ENCODE data around the gene HSD11B1L. TPM values are rescaled to one million over a fixed set of nuclear protein-coding genes. Genes with fewer than 3 reads are reported as not detected.
"Not testable (repeated sequence)": the region's sequence is repeated elsewhere in the genome, so short reads cannot be mapped to it uniquely, and the experiment has no call there.

HSD11B1L gene
- total RNA-seq, 1 donor from 2014 or later: 2.8 TPM

DNA sequence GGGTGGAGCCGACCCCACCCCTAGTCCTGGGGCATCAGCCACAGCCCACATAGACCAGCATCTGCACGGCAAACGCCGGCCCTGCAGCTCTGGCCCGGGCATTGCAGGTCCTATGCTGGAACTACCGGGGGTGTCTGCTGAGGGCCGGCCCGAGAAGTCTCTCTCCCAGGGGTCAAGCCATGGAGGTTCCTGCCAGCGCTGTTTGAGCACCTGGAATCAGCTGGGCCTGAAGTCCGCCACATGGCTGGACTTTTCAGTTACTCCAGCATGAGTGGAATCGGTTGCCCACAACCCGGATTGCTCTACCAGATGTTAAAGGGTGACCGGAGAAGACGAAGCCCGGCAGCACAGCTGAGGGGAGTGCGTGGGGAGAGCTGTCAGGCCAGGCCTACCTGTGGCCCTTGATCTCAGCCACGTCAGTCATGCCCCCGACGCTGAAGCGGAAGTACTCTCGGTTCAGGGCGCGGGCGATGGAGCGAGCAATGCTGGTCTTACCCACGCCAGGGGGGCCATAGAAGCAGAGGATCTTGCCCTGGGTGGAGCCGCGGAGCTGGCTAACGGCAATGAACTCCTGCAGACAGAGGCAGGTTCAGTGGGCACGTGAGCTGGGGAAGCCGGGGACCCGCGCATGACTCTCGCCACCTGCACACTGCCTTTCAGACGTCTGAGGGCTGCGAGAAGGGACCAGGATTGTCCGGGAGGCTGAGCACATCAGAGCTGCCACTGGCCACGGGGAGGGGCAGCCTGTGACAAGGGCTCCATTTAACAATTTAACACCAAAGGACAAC is 18.0 kb downstream of the HSD11B1L start:
- no peak for DNase-seq (ENCODE audit: low spot score)

- DNase-seq (ENCODE audit: low spot score): no peak
Measured at GRCh38 chr19:5700455-5701092, 19.7 kb downstream of the HSD11B1L start.

DNA sequence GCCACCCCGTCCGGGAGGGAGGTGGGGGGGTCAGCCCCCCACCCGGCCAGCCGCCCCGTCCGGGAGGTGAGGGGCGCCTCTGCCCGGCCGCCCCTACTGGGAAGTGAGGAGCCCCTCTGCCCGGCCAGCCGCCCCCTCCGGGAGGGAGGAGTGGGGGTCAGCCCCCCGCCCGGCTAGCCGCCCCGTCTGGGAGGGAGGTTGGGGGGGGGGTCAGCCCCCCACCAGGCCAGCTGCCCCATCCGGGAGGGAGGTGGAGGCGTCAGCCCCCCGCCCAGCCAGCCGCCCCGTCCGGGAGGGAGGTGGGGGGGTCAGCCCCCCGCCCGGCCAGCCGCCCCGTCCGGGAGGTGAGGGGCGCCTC is 21.2 kb downstream of the HSD11B1L start:
- not testable (repeated sequence) for DNase-seq (ENCODE audit: low spot score)

DNA sequence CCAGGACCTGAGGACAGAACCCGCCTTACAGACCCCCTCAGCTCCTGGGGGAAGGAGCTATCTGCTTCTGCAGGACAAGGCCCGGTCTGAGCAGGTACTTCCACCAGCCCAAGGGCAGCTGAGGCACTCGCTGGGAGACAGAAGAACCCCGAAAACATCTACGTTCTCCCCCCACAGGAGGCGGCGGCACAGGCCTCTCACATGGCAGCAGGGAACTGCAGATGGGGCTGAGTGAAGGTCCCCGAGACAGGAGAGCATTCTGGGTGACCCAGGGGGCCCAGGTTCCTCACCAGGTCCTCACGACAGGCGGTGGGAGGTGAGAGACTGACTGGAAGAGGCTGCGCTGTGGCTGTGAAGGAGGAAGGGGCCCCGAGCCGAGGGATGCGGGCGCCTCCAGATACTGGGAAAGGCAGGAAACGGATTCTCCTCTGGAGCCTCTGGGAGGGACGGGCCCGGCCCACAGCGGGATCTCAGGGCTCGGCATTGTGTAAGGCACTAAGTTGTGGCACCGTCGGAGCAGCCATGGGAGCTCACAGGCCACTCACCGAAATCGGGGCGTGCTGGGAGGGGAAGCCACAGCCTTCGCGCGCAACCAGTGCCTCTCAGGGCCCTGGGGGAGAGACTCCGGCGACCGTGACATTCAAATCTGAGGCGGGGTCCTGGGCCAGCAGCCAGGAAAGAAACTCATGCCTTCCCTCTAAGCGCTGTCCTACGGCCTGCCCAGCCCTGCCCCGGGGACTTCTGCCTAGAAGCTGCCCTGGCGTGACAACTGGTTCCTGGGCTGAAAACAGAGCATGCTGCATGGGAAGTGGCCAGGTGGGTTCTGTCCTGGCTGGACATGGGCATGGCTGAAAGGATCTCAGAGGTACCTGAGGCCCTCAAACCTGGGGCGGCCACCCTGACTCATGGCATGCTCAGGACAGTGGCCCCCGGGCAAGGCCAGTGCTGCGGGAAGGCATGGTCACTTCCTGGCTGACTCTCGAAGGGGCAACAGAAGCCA is 23.3 kb downstream of the HSD11B1L start:
- no peak for DNase-seq (ENCODE audit: low spot score)

DNA sequence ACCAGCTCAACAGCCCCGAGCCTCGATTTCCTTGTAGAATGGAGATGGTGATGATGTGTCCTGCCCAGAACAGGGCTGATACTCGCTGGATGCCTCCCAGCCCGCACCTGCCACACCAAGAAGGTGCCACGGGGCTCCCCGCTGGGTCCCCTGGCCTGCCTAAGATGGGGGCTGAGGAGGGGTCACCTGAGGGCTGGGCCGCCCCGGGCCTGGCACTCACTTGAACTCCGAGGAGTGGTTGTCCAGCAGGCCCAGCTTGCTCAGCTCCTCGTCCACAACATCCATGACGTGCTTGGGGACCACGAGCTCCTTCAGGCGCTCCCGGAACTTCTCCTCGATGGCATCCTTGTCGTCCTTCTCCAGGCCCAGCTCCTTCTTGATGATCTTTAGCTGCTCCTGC is 24.7 kb downstream of the HSD11B1L start:
- no peak for DNase-seq (ENCODE audit: low spot score)

DNA sequence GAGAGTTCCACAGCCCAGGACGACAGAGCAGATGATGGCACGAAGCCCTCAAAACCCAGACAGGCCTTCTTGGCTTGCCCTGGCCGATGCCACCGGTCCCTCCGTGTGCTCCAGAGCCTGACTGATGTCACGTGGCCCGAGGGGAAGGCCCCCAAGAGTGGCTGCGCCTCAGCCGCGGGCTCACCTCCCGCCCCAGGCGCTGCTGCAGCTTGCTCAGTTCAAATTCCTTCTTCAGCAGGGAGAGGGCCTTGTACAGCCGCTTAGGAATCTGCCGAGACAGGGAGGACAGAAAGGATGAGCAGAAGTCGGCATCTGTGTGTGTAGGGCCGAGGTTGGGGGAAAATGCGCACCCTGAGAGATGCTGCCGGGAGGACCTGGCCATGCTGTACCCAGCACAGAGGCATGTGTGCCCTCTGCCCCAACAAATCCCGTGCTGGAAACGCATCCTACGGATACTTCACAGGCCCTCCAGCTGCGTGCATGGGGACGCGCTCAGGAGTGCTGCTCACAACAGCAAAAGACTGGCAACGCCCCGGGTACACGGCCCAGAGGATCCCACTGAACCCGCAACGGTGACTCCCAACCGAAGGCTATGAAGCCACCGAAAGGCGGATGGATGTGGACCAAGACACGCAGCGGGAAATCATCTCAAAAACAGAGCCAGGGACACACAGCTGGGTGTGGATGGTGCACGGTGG is 26.2 kb downstream of the HSD11B1L start:
- DNase-seq (ENCODE audit: low spot score): no peak

- no peak for DNase-seq (ENCODE audit: low spot score)
Measured at GRCh38 chr19:5707576-5708575, 27.0 kb downstream of the HSD11B1L start.

DNA sequence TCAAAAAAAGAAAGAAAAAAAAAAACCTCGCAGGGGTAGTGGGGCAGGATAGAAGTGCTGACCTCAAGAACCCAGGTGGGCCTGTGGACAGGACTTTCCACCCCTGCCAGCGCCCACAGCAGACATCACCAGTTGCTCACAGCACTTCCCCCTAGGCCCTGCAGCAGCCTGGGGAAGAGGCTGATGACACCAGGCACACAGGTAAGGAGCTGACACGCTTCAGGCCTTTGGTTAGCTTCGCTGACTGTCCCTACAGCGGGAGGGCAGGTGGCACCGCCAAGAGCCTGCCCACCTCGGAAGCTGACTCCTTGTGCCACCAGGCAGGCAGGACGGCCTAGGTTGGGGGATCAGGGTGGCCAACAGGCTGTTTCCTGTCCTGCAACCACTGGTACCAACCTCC is 30.2 kb downstream of the HSD11B1L start:
- no peak for DNase-seq (ENCODE audit: low spot score)

GRCh38 chr19:5711713-5712161 is 30.9 kb downstream of the HSD11B1L start:
- DNase-seq (ENCODE audit: low spot score): no peak

DNA sequence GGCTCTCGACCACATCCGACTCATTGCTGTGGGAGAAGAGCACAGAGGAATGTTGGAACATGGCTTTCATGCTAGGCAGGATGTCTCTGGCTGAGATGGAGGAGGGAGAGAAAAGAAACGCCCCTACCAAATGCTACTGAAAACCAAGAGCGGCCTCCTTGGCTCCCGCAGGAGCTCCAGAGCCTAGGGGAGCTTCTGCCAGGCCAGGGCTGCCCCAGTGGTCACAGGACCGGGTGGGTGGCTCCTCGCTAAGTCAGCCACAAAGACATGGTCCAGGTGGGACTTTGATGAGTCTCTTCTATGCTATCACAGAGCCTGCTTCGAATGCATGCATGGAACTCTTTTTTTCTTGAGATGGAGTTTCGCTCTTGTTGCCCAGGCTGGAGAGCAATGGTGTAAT is 32.4 kb downstream of the HSD11B1L start:
- DNase-seq (ENCODE audit: low spot score): no peak

GRCh38 chr19:5714816-5715215 is 34.0 kb downstream of the HSD11B1L start:
- no peak for DNase-seq (ENCODE audit: low spot score)

GRCh38 chr19:5717215-5717935 is 36.5 kb downstream of the HSD11B1L start:
- DNase-seq (ENCODE audit: low spot score): no peak

- no peak for DNase-seq (ENCODE audit: low spot score)
Measured at GRCh38 chr19:5718037-5718578, 37.3 kb downstream of the HSD11B1L start.

DNA sequence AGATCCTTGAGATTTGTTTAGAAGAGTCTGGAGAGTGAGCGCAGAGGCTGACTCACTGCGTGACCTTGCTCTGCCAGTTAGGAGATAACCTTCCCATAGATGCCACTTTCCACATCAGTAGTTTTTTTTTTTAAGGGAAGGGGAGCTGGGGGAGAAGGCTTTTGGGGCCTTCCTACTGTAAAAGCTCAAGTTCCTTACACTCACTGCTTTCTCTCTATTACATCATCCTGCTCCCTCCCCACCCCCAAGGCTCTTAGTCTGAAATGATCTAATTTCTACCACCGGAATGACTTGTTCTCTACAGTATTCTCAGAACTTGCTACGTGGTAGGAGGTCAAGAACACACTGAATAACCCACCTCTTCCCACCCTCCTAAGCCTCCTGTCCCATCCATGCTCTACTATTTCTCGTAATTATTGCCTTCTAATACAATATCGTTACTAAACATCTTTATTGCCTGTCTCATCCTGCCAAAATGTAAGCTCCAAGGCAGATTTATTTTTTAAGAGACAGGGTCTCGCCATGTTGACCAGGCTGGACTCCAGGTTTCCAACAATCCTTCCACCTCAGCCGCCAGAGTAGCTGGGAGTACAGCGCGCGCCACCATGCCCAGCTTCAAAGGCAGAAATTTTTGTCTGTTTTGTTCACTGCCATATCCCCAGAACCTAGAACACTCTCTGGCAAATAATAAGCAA is 37.9 kb downstream of the HSD11B1L start:
- no peak for DNase-seq (ENCODE audit: low spot score)

- no peak for DNase-seq (ENCODE audit: low spot score)
Measured at GRCh38 chr19:5719274-5719960, 38.6 kb downstream of the HSD11B1L start.

DNA sequence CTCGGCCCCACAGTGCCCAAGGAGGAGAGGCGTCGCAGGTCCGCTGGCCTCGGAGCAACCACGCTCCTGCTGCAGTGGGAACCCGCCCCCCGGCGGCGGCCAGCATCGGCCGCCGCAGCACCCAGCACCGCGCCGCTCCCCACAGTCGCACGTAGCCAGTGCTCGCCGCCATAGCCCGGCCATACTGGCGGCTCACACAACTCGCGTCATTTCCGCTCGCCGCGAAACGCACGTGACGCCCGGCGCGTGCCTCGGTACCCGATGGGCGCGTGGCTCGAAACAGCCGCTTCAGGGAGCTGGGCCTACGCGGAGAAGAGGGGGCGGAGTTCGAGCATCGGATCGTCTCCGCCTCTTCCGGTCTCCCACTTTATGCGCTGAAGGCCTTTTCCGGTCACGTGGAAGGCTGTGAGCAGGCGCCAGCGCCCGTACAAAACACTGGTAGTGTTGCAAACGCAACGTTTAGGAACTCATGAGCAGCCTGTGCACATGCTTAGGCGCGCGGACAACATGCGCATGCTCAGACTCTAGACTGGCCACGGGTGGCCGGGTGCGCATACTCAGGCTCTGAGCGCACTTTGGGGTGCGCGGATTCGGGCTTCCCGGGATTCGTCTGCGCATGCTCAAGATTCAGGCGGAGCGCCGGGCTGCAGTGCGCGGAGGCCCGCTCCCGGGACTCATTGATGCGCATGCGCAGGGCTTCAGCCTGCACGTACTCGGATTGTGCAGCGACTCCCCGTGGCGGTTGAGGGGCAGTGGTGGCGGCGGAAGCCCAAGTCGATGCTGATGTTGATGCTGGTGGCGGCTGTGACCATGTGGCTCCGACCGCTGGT is 39.3 kb downstream of the HSD11B1L start, which contains the start of the genes CATSPERD and LONP1:
Gene CATSPERD (plus strand): TSS at position 677 of the 830 bp plus-strand sequence. CDS start 101 bp downstream, at position 778.
Gene LONP1 (minus strand): TSS at position 186 of the 830 bp plus-strand sequence. CDS start 14 bp downstream, at position 172.
- DNase-seq (ENCODE audit: low spot score): peak; percentile 98
